ENCODE data around the gene BBS12. TPM values are rescaled to one million over a fixed set of nuclear protein-coding genes. Genes with fewer than 3 reads are reported as not detected.

The BBS12 gene
- total and polyA plus RNA-seq, 9 of the 15 experiments (the other 6 are each of a cell fraction or from before 2014, with no cell fraction given): 2.7 to 6.5 (median 3.3) TPM

DNA sequence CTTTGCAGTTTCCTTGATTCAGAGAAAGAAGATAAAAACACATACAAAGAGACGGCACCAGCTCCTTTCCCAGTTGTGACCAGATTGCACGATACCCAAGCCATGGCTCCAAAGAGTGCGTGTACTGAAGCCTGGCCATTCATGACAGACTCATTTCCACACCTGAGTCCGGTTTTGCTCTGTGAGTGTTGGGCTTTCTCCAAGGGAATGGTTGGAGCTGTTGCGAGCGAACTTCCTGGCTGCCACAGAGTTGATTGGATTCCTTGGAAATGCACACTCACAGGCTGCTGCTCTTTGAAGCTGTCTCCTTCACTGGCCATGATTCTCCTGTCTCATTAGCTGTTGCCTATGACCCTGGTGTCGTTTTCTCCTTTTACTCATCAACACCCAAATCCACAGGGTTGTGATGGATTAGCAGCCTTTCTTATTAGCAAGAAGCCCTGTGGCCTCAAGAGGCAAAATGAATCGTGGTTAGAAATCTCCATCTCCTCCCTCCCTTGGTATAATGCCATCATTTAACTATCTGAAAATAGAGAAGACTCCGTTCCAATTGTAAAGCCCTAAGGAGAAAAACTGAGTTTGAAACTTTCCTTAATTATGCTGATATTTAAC is 43.9 kb upstream of the BBS12 start (continued):
- TF ChIP-seq, protein P1, sequence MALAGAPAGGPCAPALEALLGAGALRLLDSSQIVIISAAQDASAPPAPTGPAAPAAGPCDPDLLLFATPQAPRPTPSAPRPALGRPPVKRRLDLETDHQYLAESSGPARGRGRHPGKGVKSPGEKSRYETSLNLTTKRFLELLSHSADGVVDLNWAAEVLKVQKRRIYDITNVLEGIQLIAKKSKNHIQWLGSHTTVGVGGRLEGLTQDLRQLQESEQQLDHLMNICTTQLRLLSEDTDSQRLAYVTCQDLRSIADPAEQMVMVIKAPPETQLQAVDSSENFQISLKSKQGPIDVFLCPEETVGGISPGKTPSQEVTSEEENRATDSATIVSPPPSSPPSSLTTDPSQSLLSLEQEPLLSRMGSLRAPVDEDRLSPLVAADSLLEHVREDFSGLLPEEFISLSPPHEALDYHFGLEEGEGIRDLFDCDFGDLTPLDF (CRISPR knock-in tag; IDR thresholded peaks at IDR 0.05): no peak
- TF ChIP-seq ZNF384 (IDR thresholded peaks at IDR 0.05; ENCODE audit: low read depth, low read length) (no peak), ZNF121 (CRISPR knock-in tag; conservative IDR thresholded peaks at IDR 0.05) (no peak), ILF3 (IDR thresholded peaks at IDR 0.05; ENCODE audit: borderline replicate concordance) (no peak), MED1 (CRISPR knock-in tag; IDR thresholded peaks at IDR 0.05; ENCODE audit: borderline replicate concordance) (no peak), MECOM (CRISPR knock-in tag; IDR thresholded peaks at IDR 0.05) (peak; percentile 33; the same call in 1 of the 2 replicates), GTF2A2 (tag; IDR thresholded peaks at IDR 0.05) (0 out of 2 replicates have a peak, but pooled peaks have one; percentile 36), EP400 (IDR thresholded peaks at IDR 0.05) (no peak), SMAD3 (CRISPR knock-in tag; conservative IDR thresholded peaks at IDR 0.05) (0 out of 2 replicates have a peak, but pooled peaks have one; percentile 5), KDM2B (CRISPR knock-in tag; IDR thresholded peaks at IDR 0.05) (no peak), MTF1 (CRISPR knock-in tag; IDR thresholded peaks at IDR 0.05; ENCODE audit: borderline replicate concordance) (no peak), CBX1 (IDR thresholded peaks at IDR 0.05; ENCODE audit: low read depth) (no peak), RHOXF2B (CRISPR knock-in tag; conservative IDR thresholded peaks at IDR 0.05) (no peak), NUFIP1 (IDR thresholded peaks at IDR 0.05; ENCODE audit: partially characterized antibody) (no peak), RAD51 (IDR thresholded peaks at IDR 0.05; ENCODE audit: borderline replicate concordance, low read depth) (no peak), ZNF174 (CRISPR knock-in tag; IDR thresholded peaks at IDR 0.05) (no peak), NR2C1 (IDR thresholded peaks at IDR 0.05) (no peak), NR2C1 (tag; IDR thresholded peaks at IDR 0.05) (0 out of 2 replicates have a peak, but pooled peaks have one; percentile 29)
- TF ChIP-seq, protein P2, sequence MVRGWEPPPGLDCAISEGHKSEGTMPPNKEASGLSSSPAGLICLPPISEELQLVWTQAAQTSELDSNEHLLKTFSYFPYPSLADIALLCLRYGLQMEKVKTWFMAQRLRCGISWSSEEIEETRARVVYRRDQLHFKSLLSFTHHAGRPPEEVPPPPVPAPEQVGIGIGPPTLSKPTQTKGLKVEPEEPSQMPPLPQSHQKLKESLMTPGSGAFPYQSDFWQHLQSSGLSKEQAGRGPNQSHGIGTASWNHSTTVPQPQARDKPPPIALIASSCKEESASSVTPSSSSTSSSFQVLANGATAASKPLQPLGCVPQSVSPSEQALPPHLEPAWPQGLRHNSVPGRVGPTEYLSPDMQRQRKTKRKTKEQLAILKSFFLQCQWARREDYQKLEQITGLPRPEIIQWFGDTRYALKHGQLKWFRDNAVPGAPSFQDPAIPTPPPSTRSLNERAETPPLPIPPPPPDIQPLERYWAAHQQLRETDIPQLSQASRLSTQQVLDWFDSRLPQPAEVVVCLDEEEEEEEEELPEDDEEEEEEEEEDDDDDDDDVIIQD (CRISPR knock-in tag; IDR thresholded peaks at IDR 0.05): no peak
- TF ChIP-seq, protein P3, sequence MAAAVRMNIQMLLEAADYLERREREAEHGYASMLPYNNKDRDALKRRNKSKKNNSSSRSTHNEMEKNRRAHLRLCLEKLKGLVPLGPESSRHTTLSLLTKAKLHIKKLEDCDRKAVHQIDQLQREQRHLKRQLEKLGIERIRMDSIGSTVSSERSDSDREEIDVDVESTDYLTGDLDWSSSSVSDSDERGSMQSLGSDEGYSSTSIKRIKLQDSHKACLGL (CRISPR knock-in tag; IDR thresholded peaks at IDR 0.05; ENCODE audit: borderline replicate concordance, poor library complexity, severe bottlenecking): no peak
- TF ChIP-seq, protein P4, sequence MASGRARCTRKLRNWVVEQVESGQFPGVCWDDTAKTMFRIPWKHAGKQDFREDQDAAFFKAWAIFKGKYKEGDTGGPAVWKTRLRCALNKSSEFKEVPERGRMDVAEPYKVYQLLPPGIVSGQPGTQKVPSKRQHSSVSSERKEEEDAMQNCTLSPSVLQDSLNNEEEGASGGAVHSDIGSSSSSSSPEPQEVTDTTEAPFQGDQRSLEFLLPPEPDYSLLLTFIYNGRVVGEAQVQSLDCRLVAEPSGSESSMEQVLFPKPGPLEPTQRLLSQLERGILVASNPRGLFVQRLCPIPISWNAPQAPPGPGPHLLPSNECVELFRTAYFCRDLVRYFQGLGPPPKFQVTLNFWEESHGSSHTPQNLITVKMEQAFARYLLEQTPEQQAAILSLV (tag; IDR thresholded peaks at IDR 0.05): no peak
- TF ChIP-seq, protein P5, sequence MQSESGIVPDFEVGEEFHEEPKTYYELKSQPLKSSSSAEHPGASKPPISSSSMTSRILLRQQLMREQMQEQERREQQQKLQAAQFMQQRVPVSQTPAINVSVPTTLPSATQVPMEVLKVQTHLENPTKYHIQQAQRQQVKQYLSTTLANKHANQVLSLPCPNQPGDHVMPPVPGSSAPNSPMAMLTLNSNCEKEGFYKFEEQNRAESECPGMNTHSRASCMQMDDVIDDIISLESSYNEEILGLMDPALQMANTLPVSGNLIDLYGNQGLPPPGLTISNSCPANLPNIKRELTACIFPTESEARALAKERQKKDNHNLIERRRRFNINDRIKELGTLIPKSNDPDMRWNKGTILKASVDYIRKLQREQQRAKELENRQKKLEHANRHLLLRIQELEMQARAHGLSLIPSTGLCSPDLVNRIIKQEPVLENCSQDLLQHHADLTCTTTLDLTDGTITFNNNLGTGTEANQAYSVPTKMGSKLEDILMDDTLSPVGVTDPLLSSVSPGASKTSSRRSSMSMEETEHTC (IDR thresholded peaks at IDR 0.05): no peak

Measured in K562 (cell line).